Esophagus squamous epithelium (tissue), 5 donors: ENCODE data around the gene DDR2. TPM values are rescaled to one million over a fixed set of nuclear protein-coding genes. Genes with fewer than 3 reads are reported as not detected.
"Not testable (repeated sequence)": the region's sequence is repeated elsewhere in the genome, so short reads cannot be mapped to it uniquely, and the experiment has no call there.

Experiments
- DNase-seq: peaks from one replicate; lab custom pipeline; 2025; lab: John Stamatoyannopoulos, UW
- H3K27ac ChIP-seq, 4 donors: fragments of 200-600 bp; sonication (generic); one replicate each; pipeline ENCODE4 v1.5.1; 2016 to 2019; ENCODE audit warnings: mild to moderate bottlenecking in 1 of 4
- H3K27me3 ChIP-seq, 4 donors: fragments of 200-600 bp; sonication (generic); 1 replicate in 3 of 4; 2 replicates in 1 of 4; pipeline versions ENCODE4 v1.5.1 to v1.6.0; 2017 to 2021; ENCODE audit warnings: antibody characterized with exemption in 1 of 4
- H3K36me3 ChIP-seq, 3 donors: fragments of 200-600 bp; sonication (generic); one replicate each; pipeline ENCODE4 v1.5.1; 2016 to 2019
- H3K4me1 ChIP-seq, 3 donors: fragments of 200-600 bp; sonication (generic); one replicate each; pipeline ENCODE4 v1.5.1; 2017 to 2019
- H3K4me3 ChIP-seq, 4 donors: fragments of 200-600 bp; sonication (generic); 1 replicate in 3 of 4; 2 replicates in 1 of 4; pipeline ENCODE4 v1.5.1; 2016 to 2019; ENCODE audit warnings: mild to moderate bottlenecking in 2 of 4, moderate library complexity in 1 of 4
- H3K9me3 ChIP-seq, 3 donors: fragments of 200-600 bp; sonication (generic); one replicate each; pipeline ENCODE4 v1.5.1; 2016 to 2019
- POLR2A ChIP-seq, 4 donors: fragments of 450-650 bp; IDR thresholded peaks; one replicate each; pipeline ENCODE4 v1.6.1; 2017; ENCODE audit warnings: antibody characterized with exemption in 4 of 4, mild to moderate bottlenecking in 4 of 4, moderate library complexity in 3 of 4
- WGBS, 2 donors: methylation state at CpG; one replicate each; pipeline ENCODE4 v1.1.5; 2018; 5-methylcytosine and 5-hydroxymethylcytosine counted together
- intact Hi-C: fragments of 100-400 bp; cut with DNase I; formaldehyde crosslinking; loops from one replicate; pipeline ENCODE4 v1.15.0; 2022
- total RNA-seq, 4 donors: library from RNA; depleted of rRNA; stranded (reverse); fragments of >200 nt; gene quantifications; one replicate each; pipeline ENCODE4 v1.1.0, GENCODE V29; 2016
- TF ChIP-seq, protein P1 (sequence below), 6 experiments: fragments of 450-650 bp in 4 of 6; fragments of 200-600 bp in 2 of 6; sonication (generic) in 2 of 6; IDR thresholded peaks; one replicate each; pipeline ENCODE4 v1.5.1; 2016 to 2019; ENCODE audit warnings: antibody characterized with exemption in 6 of 6, mild to moderate bottlenecking in 4 of 6, moderate library complexity in 4 of 6
- donor health status: DM: yes; HTN: yes; CAD: no.

Gene DDR2
- total RNA-seq, 4 donors from 2014 or later = 1.5 to 88.1 (median 15.9) TPM

DNA sequence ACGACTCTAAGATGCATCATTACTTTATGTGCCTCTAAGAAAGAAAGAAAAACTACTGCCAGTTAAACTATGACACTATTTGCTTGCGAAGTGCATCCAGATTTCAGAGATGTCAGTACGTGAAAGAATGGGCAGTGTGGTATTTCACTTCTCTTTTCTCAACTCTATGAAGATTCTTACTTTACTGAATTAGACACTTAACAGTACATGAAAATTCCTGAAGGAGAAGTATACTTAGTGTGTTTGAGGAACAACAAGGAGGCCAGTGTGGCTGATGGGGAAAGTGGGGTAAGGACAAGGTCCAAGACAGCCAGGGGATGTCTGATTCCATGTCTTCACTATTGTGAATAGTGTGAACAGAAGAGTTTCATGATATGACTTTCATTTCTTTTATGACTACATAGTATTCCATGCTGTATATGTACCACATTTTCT, 104.4 kb downstream of the DDR2 start:
- Histone ChIP-seq H3K36me3 (no peaks in the 10 kb centered on the region), H3K4me1 (peaks cover 0 to 30% (median 16%) of the 10 kb centered on the region in 3 donors), H3K9me3 (no peaks in the 10 kb centered on the region), H3K27me3 (no peaks in the 10 kb centered on the region), H3K27ac (no peak overlapping the region), H3K4me3 (no peak overlapping the region)
- DNase-seq = no peak
- WGBS, 2 donors = 80 to 88% methylated on average over 3 of the region's 3 CpGs
- intact Hi-C loops = no loop called here
- TF ChIP-seq, protein P1, sequence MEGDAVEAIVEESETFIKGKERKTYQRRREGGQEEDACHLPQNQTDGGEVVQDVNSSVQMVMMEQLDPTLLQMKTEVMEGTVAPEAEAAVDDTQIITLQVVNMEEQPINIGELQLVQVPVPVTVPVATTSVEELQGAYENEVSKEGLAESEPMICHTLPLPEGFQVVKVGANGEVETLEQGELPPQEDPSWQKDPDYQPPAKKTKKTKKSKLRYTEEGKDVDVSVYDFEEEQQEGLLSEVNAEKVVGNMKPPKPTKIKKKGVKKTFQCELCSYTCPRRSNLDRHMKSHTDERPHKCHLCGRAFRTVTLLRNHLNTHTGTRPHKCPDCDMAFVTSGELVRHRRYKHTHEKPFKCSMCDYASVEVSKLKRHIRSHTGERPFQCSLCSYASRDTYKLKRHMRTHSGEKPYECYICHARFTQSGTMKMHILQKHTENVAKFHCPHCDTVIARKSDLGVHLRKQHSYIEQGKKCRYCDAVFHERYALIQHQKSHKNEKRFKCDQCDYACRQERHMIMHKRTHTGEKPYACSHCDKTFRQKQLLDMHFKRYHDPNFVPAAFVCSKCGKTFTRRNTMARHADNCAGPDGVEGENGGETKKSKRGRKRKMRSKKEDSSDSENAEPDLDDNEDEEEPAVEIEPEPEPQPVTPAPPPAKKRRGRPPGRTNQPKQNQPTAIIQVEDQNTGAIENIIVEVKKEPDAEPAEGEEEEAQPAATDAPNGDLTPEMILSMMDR (IDR thresholded peaks at IDR 0.05) = no peak
- no peak for TF ChIP-seq POLR2A (IDR thresholded peaks at IDR 0.05)

DNA sequence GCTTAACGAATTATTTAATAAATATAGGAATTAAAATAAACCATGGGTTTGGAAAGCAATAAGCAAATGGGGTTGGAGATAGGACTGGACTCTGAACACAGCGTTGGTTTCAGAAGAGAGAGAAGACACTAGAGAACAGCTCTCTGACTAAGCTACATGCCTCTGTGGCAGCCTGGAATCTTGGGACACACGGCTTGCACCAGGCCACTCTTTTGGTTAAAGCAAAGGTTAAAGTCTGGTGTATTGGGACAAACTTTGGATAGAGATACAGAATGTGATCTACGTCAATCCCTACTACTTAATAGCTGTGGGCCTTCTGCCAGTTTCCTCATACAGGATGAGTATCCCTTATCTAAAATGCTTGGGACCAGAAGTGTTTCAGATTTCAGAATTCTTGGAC, 108.5 kb downstream of the DDR2 start:
- no peak for DNase-seq
- H3K4me3 ChIP-seq = no peak overlapping the region
- H3K27ac ChIP-seq = no peak overlapping the region
- no peaks in the 10 kb centered on the region for H3K27me3 ChIP-seq
- H3K36me3 ChIP-seq = no peaks in the 10 kb centered on the region
- H3K4me1 ChIP-seq = peaks cover 0 to 3% (median 0%) of the 10 kb centered on the region in 3 donors
- no peak for TF ChIP-seq POLR2A (IDR thresholded peaks at IDR 0.05)
- TF ChIP-seq, protein P1 (IDR thresholded peaks at IDR 0.05) = no peak
- intact Hi-C loops = no loop called here
- H3K9me3 ChIP-seq = no peaks in the 10 kb centered on the region
- WGBS, 2 donors = 57 to 62% methylated on average over 4 of the region's 4 CpGs

DNA sequence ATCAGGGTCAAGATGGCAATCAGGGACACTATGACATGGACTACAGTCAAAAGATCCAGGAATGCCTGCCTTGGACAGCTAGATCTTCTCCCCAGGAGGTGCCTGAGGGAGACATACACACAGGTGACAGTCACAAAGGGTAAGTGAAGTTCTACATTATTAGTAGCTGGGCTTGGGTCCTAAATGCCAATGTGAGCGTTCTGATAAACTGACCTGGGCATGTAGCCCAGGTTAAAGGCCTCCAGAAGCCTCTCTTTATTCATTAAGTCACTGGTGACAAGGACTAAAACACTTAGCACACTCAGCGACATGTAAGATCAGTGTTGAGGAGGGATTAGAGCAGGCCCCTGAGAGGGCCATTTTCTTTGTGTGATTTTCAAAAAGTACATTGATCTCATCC, 109.3 kb downstream of the DDR2 start:
- TF ChIP-seq, protein P1 (IDR thresholded peaks at IDR 0.05) = no peak
- no peak for TF ChIP-seq POLR2A (IDR thresholded peaks at IDR 0.05)
- 91 to 95% methylated on average over 2 of the region's 2 CpGs for WGBS, 2 donors
- H3K4me3 ChIP-seq = no peak overlapping the region
- no peak overlapping the region for H3K27ac ChIP-seq
- no peaks in the 10 kb centered on the region for H3K9me3 ChIP-seq
- intact Hi-C loops = no loop called here
- H3K4me1 ChIP-seq = no peaks in the 10 kb centered on the region
- no peaks in the 10 kb centered on the region for H3K27me3 ChIP-seq
- H3K36me3 ChIP-seq = no peaks in the 10 kb centered on the region
- no peak for DNase-seq

DNA sequence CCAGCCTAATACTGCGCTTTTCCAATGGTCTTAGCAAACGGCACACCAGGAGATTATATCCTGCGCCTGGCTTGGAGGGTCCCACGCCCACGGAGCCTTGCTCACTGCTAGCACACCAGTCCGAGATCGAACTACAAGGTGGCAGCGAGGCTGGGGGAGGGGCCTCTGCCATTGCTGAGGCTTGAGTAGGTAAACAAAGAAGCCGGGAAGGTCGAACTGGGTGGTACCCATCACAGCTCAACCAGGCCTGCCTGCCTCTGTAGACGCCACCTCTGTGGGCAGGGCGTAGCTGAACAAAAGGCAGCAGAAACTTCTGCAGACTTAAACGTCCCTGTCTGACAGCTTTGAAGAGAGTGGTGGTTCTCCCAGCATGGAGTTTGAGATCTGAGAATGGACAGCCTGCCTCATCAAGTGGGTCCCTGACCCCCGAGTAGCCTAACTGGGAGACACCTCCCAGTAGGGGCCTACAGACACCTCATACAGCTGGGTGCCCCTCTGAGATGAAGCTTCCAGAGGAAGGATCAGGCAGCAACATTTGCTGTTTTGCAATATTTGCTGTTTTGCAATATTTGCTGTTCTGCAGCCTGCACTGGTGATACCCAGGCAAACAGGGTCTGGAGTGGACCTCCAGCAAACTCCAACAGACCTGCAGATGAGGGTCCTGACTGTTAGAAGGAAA, 114.1 kb downstream of the DDR2 start:
- H3K36me3 ChIP-seq, intact Hi-C loops, H3K27me3 ChIP-seq, H3K27ac ChIP-seq, H3K4me1 ChIP-seq, H3K4me3 ChIP-seq, H3K9me3 ChIP-seq, DNase-seq: not testable (repeated sequence)
- WGBS, 2 donors = 87 to 91% methylated on average over 3 to 10 of the region's 14 CpGs

DNA sequence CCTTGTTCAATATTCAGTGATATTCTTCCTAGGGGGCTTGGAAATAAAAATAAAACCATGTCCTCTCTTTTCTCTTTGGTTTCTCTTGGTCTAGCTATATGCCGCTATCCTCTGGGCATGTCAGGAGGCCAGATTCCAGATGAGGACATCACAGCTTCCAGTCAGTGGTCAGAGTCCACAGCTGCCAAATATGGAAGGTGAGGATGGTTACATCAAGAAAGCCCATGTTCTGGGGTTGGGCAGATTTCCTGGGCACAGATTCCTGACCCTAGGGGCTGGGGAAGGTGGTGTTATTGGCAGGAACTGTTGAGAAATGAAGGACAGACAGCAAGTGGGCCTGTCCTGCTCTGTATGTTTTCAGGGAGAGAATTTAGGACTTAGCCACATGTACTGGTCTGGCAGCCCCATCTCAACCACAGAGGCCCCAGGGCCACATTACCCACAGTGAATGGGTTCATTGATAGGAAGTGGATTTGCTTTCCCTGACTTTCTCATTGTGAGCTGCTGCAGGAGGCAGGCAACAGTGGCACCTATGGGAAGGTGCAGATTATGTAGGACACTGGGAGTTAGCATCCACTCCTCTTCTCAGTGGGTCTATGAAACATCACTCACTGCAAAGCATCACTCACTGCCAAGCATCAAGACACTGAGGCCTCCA, 120.9 kb downstream of the DDR2 start:
- DNase-seq = no peak
- Histone ChIP-seq H3K36me3 (peaks cover 0 to 21% (median 0%) of the 10 kb centered on the region in 3 donors), H3K4me1 (peaks cover 0 to 13% (median 0%) of the 10 kb centered on the region in 3 donors), H3K27ac (no peak overlapping the region), H3K27me3 (no peaks in the 10 kb centered on the region), H3K9me3 (no peaks in the 10 kb centered on the region), H3K4me3 (no peak overlapping the region)
- WGBS, 2 donors = 100% methylated on average over 1 of the region's 1 CpG
- TF ChIP-seq, protein P1 (IDR thresholded peaks at IDR 0.05) = no peak
- intact Hi-C loops = no loop called here
